NB4 (cell line): Measurements from ENCODE around the gene NME7.

ENCODE experiments used
- POLR2A ChIP-seq: IDR thresholded peaks from 2 replicates; pipeline ENCODE4 v1.6.1; 2011; ENCODE audit warnings: mild to moderate bottlenecking; ENCODE audit not compliant: insufficient read length; ENCODE audit errors: extremely low read depth
- TF ChIP-seq, protein P1 (sequence below): IDR thresholded peaks from one replicate; pipeline ENCODE4 v1.5.1; 2012; ENCODE audit warnings: low read depth, low read length
- TF ChIP-seq, protein P2 (sequence below): IDR thresholded peaks from 2 replicates; pipeline ENCODE4 v1.6.1; 2011; ENCODE audit warnings: low read depth, low read length

DNA sequence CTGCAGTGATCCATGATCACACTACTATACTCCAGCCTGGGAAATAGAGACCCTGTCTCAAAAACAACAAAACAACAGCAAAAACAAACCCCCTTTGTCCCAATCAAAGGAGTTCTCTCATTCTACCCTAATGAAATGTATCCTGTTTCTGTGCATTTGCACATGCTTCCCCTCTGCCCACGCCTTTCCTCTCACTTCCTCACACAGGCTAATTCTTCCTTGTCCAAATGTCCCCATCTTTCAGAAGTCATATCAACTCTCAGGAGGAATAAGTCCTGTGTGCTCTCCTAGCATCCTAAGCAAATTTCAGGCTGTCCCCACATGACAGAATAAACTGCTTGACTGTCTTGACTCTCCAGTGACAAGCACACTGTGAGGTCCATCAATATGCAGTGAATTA, 269.2 kb downstream of the NME7 start:
- TF ChIP-seq, protein P1, sequence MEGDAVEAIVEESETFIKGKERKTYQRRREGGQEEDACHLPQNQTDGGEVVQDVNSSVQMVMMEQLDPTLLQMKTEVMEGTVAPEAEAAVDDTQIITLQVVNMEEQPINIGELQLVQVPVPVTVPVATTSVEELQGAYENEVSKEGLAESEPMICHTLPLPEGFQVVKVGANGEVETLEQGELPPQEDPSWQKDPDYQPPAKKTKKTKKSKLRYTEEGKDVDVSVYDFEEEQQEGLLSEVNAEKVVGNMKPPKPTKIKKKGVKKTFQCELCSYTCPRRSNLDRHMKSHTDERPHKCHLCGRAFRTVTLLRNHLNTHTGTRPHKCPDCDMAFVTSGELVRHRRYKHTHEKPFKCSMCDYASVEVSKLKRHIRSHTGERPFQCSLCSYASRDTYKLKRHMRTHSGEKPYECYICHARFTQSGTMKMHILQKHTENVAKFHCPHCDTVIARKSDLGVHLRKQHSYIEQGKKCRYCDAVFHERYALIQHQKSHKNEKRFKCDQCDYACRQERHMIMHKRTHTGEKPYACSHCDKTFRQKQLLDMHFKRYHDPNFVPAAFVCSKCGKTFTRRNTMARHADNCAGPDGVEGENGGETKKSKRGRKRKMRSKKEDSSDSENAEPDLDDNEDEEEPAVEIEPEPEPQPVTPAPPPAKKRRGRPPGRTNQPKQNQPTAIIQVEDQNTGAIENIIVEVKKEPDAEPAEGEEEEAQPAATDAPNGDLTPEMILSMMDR = no peak
- TF ChIP-seq, protein P2, sequence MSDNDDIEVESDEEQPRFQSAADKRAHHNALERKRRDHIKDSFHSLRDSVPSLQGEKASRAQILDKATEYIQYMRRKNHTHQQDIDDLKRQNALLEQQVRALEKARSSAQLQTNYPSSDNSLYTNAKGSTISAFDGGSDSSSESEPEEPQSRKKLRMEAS = no peak
- TF ChIP-seq POLR2A = no peak
